Measurements from ENCODE around the gene KIF11.
A peak's percentile ranks its signal among the peaks of the same experiment; 100 is the strongest.

Gene KIF11

GRCh38 chr10:92692697-92693533 lies 100.0 kb downstream of the KIF11 start:
- DNase-seq (ENCODE audit: low read depth): no peak
- TF ChIP-seq, protein P1, sequence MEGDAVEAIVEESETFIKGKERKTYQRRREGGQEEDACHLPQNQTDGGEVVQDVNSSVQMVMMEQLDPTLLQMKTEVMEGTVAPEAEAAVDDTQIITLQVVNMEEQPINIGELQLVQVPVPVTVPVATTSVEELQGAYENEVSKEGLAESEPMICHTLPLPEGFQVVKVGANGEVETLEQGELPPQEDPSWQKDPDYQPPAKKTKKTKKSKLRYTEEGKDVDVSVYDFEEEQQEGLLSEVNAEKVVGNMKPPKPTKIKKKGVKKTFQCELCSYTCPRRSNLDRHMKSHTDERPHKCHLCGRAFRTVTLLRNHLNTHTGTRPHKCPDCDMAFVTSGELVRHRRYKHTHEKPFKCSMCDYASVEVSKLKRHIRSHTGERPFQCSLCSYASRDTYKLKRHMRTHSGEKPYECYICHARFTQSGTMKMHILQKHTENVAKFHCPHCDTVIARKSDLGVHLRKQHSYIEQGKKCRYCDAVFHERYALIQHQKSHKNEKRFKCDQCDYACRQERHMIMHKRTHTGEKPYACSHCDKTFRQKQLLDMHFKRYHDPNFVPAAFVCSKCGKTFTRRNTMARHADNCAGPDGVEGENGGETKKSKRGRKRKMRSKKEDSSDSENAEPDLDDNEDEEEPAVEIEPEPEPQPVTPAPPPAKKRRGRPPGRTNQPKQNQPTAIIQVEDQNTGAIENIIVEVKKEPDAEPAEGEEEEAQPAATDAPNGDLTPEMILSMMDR (IDR thresholded peaks at IDR 0.05; ENCODE audit: low read depth, low read length, missing control alignments): no peak
- H3K4me3 ChIP-seq (ENCODE audit: low read depth, low read length): no peak overlapping the region
- in situ Hi-C loops (cut with HindIII; ENCODE audit: low sequenced_read_pairs): no loop called here

GRCh38 chr10:92693534-92693893 lies 100.6 kb downstream of the KIF11 start:
- DNase-seq (ENCODE audit: low read depth): no peak
- no peak overlapping the region for H3K4me3 ChIP-seq (ENCODE audit: low read depth, low read length)
- TF ChIP-seq, protein P1 (IDR thresholded peaks at IDR 0.05; ENCODE audit: low read depth, low read length, missing control alignments): no peak
- in situ Hi-C loops (cut with HindIII; ENCODE audit: low sequenced_read_pairs): no loop called here

DNA sequence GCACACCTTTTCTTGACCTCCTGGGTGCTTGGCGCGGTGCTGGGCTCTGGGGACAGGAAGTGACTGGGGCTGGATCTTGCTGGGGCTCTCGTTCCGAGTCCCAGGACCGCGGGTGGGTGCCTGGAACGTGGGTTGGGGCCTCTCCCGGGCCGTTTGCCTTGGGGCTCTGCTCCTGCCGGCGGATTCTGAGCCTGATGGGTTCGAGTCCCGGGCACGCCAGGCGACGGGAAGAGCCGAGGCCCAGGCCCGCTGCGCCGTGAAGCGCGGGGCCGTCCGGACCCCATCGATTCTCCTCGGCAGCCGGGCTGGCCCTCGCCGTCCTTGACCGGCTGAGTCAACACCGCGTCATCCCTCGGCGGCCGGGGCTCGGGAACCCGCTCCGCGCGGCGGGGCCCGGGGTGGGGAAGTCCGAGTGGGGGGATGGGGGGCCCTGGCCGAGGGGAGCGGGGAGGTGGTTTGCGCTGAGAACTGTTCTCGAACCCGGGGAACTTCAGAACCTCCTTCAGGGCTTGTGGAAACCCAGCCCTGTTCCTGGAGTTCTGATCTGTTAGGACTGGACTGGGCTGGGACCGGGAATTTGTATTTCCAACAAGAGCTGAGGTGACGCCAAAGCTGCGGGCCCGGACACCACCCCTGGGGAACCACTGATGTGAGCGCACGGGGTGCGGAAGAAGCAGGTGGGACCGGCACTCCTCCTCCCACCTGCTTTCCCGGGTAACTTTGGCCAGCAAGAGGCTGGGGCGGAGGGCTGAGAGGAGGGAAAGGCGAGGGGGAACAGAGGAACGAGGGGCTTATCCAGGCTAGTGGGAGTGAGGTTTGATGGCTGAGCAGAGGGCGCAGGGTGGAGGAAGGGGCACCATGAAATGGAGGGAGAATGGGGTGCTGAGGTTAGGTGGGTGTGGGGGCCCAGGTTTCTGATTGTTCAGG lies 103.0 kb downstream of the KIF11 start:
- in situ Hi-C loops (cut with HindIII; ENCODE audit: low sequenced_read_pairs): no loop called here
- DNase-seq (ENCODE audit: low read depth): no peak
- peak overlapping the region; percentile 30 for H3K4me3 ChIP-seq (ENCODE audit: low read depth, low read length)
- TF ChIP-seq, protein P1 (IDR thresholded peaks at IDR 0.05; ENCODE audit: low read depth, low read length, missing control alignments): no peak

- in situ Hi-C loops (cut with HindIII; ENCODE audit: low sequenced_read_pairs): no loop called here
- no peak for DNase-seq (ENCODE audit: low read depth)
- TF ChIP-seq, protein P1 (IDR thresholded peaks at IDR 0.05; ENCODE audit: low read depth, low read length, missing control alignments): no peak
- no peak overlapping the region for H3K4me3 ChIP-seq (ENCODE audit: low read depth, low read length)
Measured at GRCh38 chr10:92696606-92697383, 103.9 kb downstream of the KIF11 start.

DNA sequence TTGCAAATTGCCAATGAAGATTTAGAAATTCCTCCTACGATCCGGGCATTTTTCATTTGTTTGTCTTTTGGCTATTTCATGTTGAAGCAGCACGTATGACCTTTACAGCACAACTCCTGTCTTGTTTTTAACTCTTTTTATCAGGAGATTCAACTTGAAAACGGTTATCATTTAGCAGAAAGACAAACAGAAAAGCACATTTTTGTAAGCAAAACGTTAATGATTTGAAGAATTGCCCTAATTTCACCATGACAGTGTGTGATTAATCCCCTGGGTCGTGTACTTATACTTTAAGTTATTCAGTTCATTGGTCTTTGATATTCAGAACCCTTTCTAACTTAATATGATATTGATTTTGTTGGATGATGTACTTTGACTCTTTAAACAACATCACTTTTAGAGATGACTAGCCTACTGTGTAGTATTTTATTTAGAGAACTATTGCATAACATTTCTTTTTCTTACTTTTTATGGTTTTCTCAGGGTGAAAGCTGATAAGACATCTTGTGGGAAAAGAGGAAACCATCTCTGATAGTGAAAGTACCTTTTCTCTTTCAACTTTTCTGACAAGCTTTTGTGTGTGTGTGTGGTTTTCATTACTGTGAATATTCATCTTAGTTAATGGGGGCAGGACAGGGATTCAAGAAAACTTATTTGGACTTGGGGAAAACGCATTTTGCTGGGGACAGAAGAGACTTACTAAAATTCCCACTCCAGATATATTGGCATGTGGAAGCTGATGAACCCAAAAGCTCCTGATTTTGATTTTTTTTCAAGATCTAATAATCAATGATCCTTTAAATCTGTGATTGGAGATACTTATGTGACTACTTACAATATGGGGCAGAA lies 105.0 kb downstream of the KIF11 start:
- no peak overlapping the region for H3K4me3 ChIP-seq (ENCODE audit: low read depth, low read length)
- TF ChIP-seq, protein P1 (IDR thresholded peaks at IDR 0.05; ENCODE audit: low read depth, low read length, missing control alignments): no peak
- DNase-seq (ENCODE audit: low read depth): no peak
- in situ Hi-C loops (cut with HindIII; ENCODE audit: low sequenced_read_pairs): no loop called here

All from astrocyte of the cerebellum (primary cell).